Central memory CD8-positive, alpha-beta T cell (primary cell): Measurements from ENCODE around the gene PPP3CA.
"Not testable (repeated sequence)": the region's sequence is repeated elsewhere in the genome, so short reads cannot be mapped to it uniquely, and the experiment has no call there.

Experiments used
- ATAC-seq: fragments of 150-1000 bp; cut with Tn5 transposase; replicated peaks from 2 replicates; pipeline ENCODE4 v1.10.0; 2022; ENCODE audit warnings: mild to moderate bottlenecking, moderate FRiP score, moderate number of reproducible peaks; ENCODE audit not compliant: poor library complexity, severe bottlenecking; ENCODE audit errors: extremely low read depth
- DNase-seq, 2 donors: peaks; one replicate each; pipeline ENCODE4 v3.0.0; 2021; ENCODE audit warnings: low spot score in 2 of 2
- H3K27ac Mint-ChIP-seq: one replicate; pipeline ENCODE4 v1.8.0; 2022; ENCODE audit warnings: low read depth, mild to moderate bottlenecking, moderate library complexity, mixed read lengths
- H3K27me3 Mint-ChIP-seq: one replicate; pipeline ENCODE4 v1.8.0; 2022; ENCODE audit warnings: mixed read lengths
- H3K36me3 Mint-ChIP-seq: one replicate; pipeline ENCODE4 v1.8.0; 2022; ENCODE audit warnings: mild to moderate bottlenecking, moderate library complexity, mixed read lengths; ENCODE audit not compliant: insufficient read depth
- H3K4me1 Mint-ChIP-seq: one replicate; pipeline ENCODE4 v1.8.0; 2022; ENCODE audit warnings: mixed read lengths
- H3K4me3 Mint-ChIP-seq: one replicate; pipeline ENCODE4 v1.8.0; 2022; ENCODE audit warnings: mild to moderate bottlenecking, moderate library complexity, mixed read lengths
- H3K9me3 Mint-ChIP-seq: one replicate; pipeline ENCODE4 v1.8.0; 2022; ENCODE audit warnings: mixed read lengths

The PPP3CA gene

GRCh38 chr4:101102114-101102742, 245.1 kb downstream of the PPP3CA start:
- Mint-ChIP-seq H3K9me3 (no peaks in the 10 kb centered on the region), H3K4me3 (no peak overlapping the region), H3K27me3 (no peaks in the 10 kb centered on the region), H3K27ac (no peak overlapping the region), H3K36me3 (peaks cover 13% of the 10 kb centered on the region), H3K4me1 (peaks cover 31% of the 10 kb centered on the region)
- DNase-seq (no peak), ATAC-seq (no peak)

- Mint-ChIP-seq H3K9me3 (no peaks in the 10 kb centered on the region), H3K4me3 (no peak overlapping the region), H3K27ac (no peak overlapping the region), H3K27me3 (no peaks in the 10 kb centered on the region), H3K36me3 (peaks cover 12% of the 10 kb centered on the region), H3K4me1 (peaks cover 28% of the 10 kb centered on the region)
- ATAC-seq (no peak), DNase-seq (no peak)
Measured at GRCh38 chr4:101101072-101101471, 246.3 kb downstream of the PPP3CA start.

- H3K27me3 Mint-ChIP-seq = no peaks in the 10 kb centered on the region
- ATAC-seq (no peak), DNase-seq (no peak)
- no peak overlapping the region for H3K27ac Mint-ChIP-seq
- H3K4me1 Mint-ChIP-seq = peaks cover 11% of the 10 kb centered on the region
- no peak overlapping the region for H3K4me3 Mint-ChIP-seq
- H3K36me3 Mint-ChIP-seq = peaks cover 9% of the 10 kb centered on the region
- no peaks in the 10 kb centered on the region for H3K9me3 Mint-ChIP-seq
Measured at GRCh38 chr4:101098666-101099400, 248.5 kb downstream of the PPP3CA start.

GRCh38 chr4:101092609-101093008, 254.7 kb downstream of the PPP3CA start:
- not testable (repeated sequence) for H3K4me3 Mint-ChIP-seq, H3K27me3 Mint-ChIP-seq, H3K9me3 Mint-ChIP-seq, H3K27ac Mint-ChIP-seq, H3K4me1 Mint-ChIP-seq, DNase-seq, ATAC-seq
- H3K36me3 Mint-ChIP-seq = peaks cover 10% of the 10 kb centered on the region

- H3K4me1 Mint-ChIP-seq = peaks cover 8% of the 10 kb centered on the region
- H3K4me3 Mint-ChIP-seq = no peak overlapping the region
- ATAC-seq = no peak
- H3K27me3 Mint-ChIP-seq = no peaks in the 10 kb centered on the region
- peak overlapping the region; percentile 55 for H3K27ac Mint-ChIP-seq
- no peak for DNase-seq
- H3K9me3 Mint-ChIP-seq = no peaks in the 10 kb centered on the region
- H3K36me3 Mint-ChIP-seq = peaks cover 16% of the 10 kb centered on the region
Measured at GRCh38 chr4:101089168-101089567, 258.2 kb downstream of the PPP3CA start.

GRCh38 chr4:101086801-101087586, 260.3 kb downstream of the PPP3CA start:
- DNase-seq (no peak), ATAC-seq (no peak)
- no peaks in the 10 kb centered on the region for H3K27me3 Mint-ChIP-seq
- peaks cover 12% of the 10 kb centered on the region for H3K36me3 Mint-ChIP-seq
- H3K4me1 Mint-ChIP-seq = peaks cover 15% of the 10 kb centered on the region
- H3K9me3 Mint-ChIP-seq = no peaks in the 10 kb centered on the region
- H3K4me3 Mint-ChIP-seq = no peak overlapping the region
- H3K27ac Mint-ChIP-seq = no peak overlapping the region

GRCh38 chr4:101083131-101083530, 264.2 kb downstream of the PPP3CA start:
- Mint-ChIP-seq H3K4me3 (no peak overlapping the region), H3K27ac (no peak overlapping the region), H3K36me3 (peaks cover 7% of the 10 kb centered on the region), H3K9me3 (no peaks in the 10 kb centered on the region), H3K27me3 (no peaks in the 10 kb centered on the region), H3K4me1 (peaks cover 10% of the 10 kb centered on the region)
- ATAC-seq (no peak), DNase-seq (no peak)

GRCh38 chr4:101081695-101082369, 265.5 kb downstream of the PPP3CA start:
- ATAC-seq = no peak
- peaks cover 10% of the 10 kb centered on the region for H3K4me1 Mint-ChIP-seq
- H3K27ac Mint-ChIP-seq = no peak overlapping the region
- peaks cover 2% of the 10 kb centered on the region for H3K36me3 Mint-ChIP-seq
- H3K27me3 Mint-ChIP-seq = no peaks in the 10 kb centered on the region
- no peak for DNase-seq
- no peak overlapping the region for H3K4me3 Mint-ChIP-seq
- no peaks in the 10 kb centered on the region for H3K9me3 Mint-ChIP-seq

GRCh38 chr4:101081166-101081565, 266.2 kb downstream of the PPP3CA start:
- Mint-ChIP-seq H3K9me3 (no peaks in the 10 kb centered on the region), H3K36me3 (peaks cover 3% of the 10 kb centered on the region), H3K27me3 (no peaks in the 10 kb centered on the region), H3K27ac (no peak overlapping the region), H3K4me3 (no peak overlapping the region), H3K4me1 (peaks cover 10% of the 10 kb centered on the region)
- no peak for ATAC-seq
- DNase-seq = no peak

- Mint-ChIP-seq H3K9me3 (no peaks in the 10 kb centered on the region), H3K27ac (no peak overlapping the region), H3K36me3 (peaks cover 5% of the 10 kb centered on the region), H3K27me3 (no peaks in the 10 kb centered on the region), H3K4me1 (peaks cover 20% of the 10 kb centered on the region), H3K4me3 (no peak overlapping the region)
- DNase-seq (no peak), ATAC-seq (no peak)
Measured at GRCh38 chr4:101078950-101079349, 268.4 kb downstream of the PPP3CA start.

- H3K4me1 Mint-ChIP-seq = peaks cover 10% of the 10 kb centered on the region
Measured at GRCh38 chr4:101076032-101076431, 271.3 kb downstream of the PPP3CA start.

GRCh38 chr4:101075536-101075935, 271.8 kb downstream of the PPP3CA start:
- no peak for ATAC-seq
- no peak for DNase-seq
- no peak overlapping the region for H3K27ac Mint-ChIP-seq
- no peak overlapping the region for H3K4me3 Mint-ChIP-seq
- H3K27me3 Mint-ChIP-seq = no peaks in the 10 kb centered on the region
- H3K36me3 Mint-ChIP-seq = peaks cover 4% of the 10 kb centered on the region
- no peaks in the 10 kb centered on the region for H3K9me3 Mint-ChIP-seq
- peaks cover 10% of the 10 kb centered on the region for H3K4me1 Mint-ChIP-seq

More at GRCh38 chr4:101076032-101076431, 271.3 kb downstream of the PPP3CA start:
- ATAC-seq (no peak), DNase-seq (no peak)
- no peaks in the 10 kb centered on the region for H3K27me3 Mint-ChIP-seq
- no peak overlapping the region for H3K27ac Mint-ChIP-seq
- no peak overlapping the region for H3K4me3 Mint-ChIP-seq
- H3K9me3 Mint-ChIP-seq = no peaks in the 10 kb centered on the region
- H3K36me3 Mint-ChIP-seq = peaks cover 4% of the 10 kb centered on the region
